Hematopoietic multipotent progenitor cell treated with erythropoietin and hydrocortisone succinate and interleukin-3 and kit ligand, for 17 days (in vitro differentiated cells): ENCODE measurements around the gene GPN3.
"Not testable (repeated sequence)": the region's sequence is repeated elsewhere in the genome, so short reads cannot be mapped to it uniquely, and the experiment has no call there.

Source experiments
- DNase-seq: peaks from one replicate; pipeline ENCODE4 v3.0.0-alpha.2; 2015; ENCODE audit warnings: low spot score

GPN3 gene

DNA sequence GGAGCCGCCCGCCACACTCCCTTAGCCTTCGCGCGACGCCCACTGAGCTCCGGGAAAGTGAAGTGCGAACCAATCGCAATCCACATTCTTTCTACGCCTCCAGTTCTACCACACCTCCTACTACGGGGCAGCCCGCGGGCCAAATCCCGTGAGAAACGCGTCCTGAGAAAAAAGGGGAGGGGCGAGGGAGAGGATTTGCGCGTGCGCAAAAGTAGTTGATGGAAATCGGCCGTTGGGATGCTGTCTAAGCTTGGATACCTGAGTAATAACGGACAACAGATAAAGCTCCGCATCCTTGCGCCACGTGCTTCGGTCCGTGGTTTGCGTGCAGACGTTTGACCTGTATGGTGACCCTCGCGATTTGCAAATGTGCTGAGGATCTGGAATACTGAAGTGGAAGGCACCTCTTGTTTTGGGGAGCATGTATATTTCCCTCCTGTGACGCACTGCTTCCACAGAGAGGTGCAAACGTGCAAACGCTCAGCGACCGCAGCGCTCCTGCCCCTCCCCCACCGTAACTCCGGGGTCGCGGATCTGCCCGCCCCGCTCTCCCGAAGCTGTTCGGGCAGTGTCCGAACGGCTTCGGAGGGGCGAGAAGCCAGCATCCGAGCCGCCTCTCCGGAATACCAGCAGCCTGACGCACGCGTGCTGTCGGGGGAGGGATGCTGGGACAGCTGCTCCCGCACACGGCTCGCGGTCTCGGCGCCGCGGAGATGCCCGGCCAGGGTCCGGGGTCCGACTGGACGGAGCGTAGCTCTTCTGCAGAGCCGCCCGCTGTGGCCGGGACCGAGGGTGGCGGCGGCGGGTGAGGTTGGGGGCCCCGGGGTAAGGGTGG lies at the start of gene GPN3, which contains the start of gene FAM216A:
Gene GPN3, minus strand, starts transcription at position 44 of the 835 bp plus-strand sequence. CDS start 54 bp downstream, outside the sequence.
Gene FAM216A, plus strand, starts transcription at position 632 of the 835 bp plus-strand sequence. Its CDS starts 31 bp downstream, at position 663.
- peak; percentile 98 for DNase-seq

DNA sequence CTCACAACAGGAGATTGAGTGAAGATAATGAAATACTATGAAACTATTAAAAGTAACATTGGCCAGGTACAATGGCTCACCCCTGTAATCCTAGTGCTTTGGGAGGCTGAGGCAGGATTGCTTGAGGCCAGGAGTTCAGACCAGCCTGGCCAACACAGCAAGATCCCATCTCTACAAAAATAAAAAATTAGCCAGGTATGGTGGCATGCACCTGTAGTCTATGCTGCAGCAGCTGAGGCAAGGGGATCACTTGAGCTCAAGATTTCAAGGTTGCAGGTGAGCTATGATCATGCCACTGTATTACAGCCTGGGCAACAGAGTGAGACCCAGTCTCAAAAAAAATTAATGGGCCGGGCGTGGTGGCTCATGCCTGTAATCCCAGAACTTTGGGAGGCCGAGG lies 48.9 kb upstream of the GPN3 start:
- DNase-seq, result no peak

GRCh38 chr12:110514363-110514762 lies 46.3 kb upstream of the GPN3 start:
- no peak for DNase-seq

- DNase-seq, result no peak
Observed at GRCh38 chr12:110513842-110514241, 45.8 kb upstream of the GPN3 start.

DNA sequence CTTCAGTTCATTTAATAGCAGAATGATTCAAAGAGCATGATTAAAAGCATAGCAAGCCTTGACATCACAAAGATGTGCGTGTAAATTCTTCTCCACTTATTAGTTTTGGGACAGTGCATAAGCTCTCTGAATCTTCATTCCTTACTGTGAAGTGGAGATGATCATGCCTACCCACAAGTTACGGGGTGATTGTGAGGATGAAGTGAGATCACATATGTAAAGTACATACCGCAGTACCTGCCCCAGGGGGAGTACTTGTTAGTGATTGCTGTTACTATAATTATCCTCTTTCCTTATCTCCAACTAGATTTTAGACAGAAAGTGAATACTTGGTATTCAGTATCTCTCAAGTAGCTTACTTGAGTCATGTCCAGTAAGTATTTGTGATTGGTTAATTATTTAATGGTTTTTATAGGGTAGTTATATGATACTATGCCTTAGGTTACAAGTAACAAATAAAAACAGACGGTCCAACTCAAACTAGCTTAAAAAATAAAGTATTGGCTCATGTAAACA lies 40.1 kb upstream of the GPN3 start:
- DNase-seq, result no peak

DNA sequence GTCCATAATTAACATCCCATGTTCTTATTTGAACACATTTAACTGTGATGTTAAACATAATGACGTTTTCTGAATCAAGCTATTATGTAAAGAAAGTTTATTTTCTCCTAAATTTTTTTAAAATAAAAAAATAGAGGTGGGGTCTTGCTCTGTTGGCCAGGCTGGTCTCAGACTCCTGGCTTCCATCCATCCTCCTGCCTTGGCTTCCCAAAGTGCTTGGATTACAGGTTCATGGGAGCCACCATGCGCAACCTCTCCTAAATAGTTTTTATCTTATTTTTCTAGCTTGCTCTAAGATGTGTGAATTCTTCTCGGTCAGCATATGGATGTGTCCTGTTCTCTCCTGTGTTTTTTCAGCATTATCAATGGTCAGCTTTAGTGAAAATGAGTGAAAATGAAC lies 37.3 kb upstream of the GPN3 start:
- no peak for DNase-seq

GRCh38 chr12:110503432-110503831 lies 35.4 kb upstream of the GPN3 start:
- no peak for DNase-seq

GRCh38 chr12:110501752-110502738 lies 34.0 kb upstream of the GPN3 start, which contains the start of the genes RAD9B and VPS29:
TSS of gene RAD9B (plus strand) at chr12:110502331. CDS start at chr12:110502338, 7 bp downstream.
TSS of gene VPS29 (minus strand) at chr12:110502111. CDS start at chr12:110502051, 60 bp downstream.
- peak; percentile 89 for DNase-seq

DNA sequence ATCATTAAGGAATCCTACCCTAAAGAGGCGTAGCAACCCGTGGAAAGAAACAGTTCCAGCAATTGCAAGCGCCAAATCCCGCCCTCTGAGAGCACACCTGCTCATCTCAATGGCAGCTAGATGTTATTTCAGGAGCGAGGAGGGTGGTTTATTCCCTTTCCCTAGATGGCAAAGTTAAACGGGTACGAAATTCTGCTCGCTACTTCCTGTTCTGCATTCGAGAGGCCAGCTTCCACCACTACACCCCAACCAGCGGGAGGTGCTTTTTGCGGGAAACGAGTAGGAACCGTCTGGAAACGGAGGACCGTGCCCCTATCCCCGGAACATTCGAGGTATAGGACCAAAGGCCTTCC lies 33.3 kb upstream of the GPN3 start:
- no peak for DNase-seq

GRCh38 chr12:110498984-110499706 lies 31.1 kb upstream of the GPN3 start:
- DNase-seq, result no peak

- DNase-seq, result no peak
Observed at GRCh38 chr12:110475426-110475825, 7.4 kb upstream of the GPN3 start.

DNA sequence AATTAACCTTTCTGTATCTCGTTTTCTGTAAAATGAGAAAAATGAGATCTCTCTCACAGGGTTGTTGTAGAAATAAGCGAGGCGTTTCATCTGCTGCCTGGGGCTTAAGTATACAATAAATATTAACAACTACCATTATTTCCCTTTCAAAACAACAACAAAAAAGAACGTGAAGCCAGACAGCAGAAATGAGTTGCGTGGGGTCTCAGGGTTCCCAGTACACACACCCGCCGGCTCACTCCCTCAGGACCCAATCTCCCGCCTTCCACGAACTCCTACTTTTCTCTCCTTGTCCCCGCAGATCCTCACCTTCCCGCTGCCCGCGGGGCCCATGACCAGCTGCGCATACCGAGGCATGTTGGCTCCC lies 227 bp downstream of the GPN3 start:
- no peak for DNase-seq

GRCh38 chr12:110466791-110467190 lies 1.3 kb downstream of the GPN3 start:
- no peak for DNase-seq

DNA sequence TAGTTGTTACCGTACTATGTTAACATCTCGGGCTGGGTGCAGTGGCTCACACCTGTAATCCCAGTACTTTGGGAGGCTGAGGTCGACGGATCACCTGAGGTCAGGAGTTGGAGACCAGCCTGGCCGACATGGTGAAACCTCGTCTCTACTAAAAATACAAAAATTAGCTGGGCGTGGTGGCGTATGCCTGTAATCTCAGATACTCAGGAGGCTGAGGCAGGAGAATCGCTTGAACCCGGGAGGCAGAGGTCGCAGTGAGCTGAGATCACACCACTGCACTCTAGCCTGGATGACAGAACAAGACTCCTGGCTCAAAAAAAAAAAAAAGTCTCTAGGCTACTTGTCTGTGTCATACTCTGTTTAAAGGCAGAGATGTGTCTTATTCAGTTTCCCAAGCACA lies 2.3 kb downstream of the GPN3 start:
- not testable (repeated sequence) for DNase-seq

DNA sequence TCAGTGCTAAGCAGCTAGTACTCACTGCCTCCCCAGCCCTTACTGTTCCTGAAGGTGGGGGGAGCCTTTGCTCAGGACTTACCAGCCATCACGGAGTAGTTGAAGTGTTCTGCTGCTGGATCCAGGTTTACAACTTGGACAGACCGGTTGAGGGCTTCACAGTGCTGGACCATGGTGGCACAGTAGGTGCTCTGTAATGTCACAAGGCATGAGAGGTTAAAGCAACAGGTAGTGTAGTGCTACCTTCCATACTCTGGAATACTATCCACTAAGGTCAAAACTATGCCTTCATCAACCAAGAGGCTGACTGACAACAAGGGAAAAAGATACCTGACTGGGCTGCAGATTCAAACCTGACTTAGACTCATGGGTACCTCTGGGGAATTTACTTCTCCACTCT lies 3.0 kb downstream of the GPN3 start:
- DNase-seq, result no peak

DNA sequence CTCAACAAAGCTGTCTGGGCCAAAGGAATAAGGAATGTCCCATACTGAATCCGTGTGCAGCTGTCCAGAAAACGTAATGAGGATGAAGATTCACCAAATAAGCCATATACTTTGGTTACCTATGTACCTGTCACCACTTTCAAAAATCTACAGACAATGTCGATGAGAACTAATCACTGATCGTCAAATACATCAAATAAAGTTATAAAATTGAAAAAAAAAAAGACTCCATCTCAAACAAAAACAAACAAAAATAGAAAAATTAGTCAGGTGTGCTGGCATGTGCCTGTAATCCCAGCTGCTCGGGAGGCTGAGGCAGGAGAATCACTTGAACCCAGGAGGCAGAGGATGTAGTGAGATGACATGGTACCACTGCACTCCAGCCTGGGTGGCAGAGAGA lies 6.9 kb downstream of the GPN3 start:
- DNase-seq, result not testable (repeated sequence)

DNA sequence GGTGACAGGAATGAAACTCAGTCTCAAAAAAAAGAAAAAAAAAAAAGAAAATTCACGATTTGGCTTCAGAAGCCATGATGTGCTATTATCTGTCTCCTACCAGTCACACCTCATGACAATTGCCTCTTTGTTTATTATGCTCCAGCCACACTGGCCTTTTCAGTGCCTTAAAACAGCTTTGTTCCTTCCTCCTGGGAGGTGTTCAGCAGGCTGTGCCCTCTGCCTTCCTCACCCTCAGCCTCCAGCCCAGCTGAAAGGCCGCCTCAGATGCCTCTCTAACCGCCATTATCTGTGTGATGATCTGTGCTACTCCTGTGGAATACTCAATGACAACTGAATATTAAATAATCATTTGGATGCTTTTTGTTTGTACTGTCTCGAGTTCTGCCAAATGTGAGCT lies 9.3 kb downstream of the GPN3 start:
- DNase-seq, result no peak

DNA sequence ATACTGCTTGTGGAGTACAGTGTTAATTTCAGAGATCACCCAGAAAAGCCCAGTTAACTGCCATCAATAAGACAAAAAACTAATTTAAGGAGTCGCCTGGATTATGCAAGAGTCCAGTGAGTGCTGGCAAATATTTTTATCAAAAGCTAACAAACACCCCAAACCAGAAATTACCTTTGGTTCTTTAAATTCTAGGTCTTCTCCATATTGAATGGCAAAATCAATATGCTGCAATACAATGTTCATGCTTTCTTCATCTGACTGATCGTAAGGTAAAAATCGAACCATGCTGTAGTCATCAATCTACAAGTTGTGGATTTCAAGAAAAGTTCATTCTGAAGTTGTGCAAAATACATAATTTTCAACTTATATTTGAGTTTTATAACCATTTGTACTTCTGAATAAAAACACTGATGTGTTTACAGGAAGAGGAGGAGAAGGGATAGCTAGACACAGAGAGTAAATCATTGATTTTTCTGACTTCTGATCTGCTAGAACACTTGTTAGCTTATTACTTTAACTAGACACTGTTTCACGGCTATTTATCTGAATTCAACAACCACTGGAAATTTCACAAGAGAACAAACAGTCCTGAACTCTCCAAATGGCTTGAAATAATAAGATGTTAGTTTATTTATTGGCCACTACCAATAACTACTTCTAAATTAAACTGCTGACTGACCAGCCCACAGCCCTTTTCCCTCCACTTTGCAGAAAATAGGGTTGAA lies 14.3 kb downstream of the GPN3 start:
- DNase-seq, result no peak

DNA sequence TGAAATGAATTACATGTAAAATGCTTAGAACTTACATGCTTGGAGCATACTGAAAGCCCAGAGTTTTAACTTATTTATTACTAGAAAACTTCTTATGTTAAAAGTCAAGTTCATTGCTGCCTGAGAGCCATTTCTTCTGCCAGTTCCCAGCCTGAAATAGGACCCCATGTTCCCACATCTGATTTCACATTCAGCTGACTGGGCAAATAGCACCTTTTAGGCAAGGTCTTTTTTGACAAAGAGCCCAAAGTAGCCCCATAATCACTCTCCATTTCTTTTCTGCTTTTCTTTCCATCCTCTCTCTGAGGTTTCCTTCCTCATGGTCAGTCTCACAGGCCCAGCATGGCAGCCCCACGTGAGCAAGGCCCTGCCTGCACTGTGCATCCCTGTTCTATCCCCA lies 16.8 kb downstream of the GPN3 start:
- DNase-seq, result no peak

DNA sequence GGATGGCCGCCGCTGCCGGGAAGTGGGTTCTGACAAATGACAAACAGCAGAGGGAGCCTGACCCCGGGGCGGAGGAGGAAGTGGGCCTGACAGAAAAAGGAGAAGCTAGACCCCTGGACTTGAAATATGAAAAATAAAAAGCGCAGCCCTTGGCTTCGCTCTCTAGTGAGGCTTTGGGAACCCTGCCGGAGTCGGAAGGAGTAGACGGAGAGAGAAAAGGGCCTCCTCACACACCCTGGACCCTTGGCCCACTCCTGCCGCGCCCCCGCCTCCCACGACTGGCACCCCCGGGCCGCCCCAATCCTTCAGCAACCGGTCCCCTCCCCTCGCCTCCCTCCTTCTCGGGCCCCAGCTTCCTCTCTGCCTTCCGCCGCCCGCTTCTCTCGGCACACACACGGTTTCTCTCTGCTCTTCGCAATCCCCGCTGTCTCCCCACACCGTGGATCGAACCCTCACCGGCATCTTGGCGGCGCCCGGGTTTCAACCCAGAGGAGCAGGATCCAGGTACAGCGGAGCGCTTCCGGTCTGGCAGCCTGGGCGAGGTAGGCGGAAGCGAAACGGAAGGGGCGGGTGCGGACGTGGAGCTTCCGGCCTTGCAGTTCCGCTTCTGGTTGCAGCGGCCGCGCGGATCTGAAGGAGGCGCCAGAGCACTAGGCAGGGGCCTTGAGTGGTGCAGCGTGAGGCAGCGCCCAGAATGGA lies 18.1 kb downstream of the GPN3 start, which contains the start of gene ARPC3:
Gene ARPC3, minus strand, starts transcription at position 539 of the 699 bp plus-strand sequence. Its CDS starts 77 bp downstream, at position 462.
- peak; percentile 95 for DNase-seq
